DMS153 (cell line): Measurements from ENCODE around the gene DCUN1D1.
"Not testable (repeated sequence)": the region's sequence is repeated elsewhere in the genome, so short reads cannot be mapped to it uniquely, and the experiment has no call there.

ENCODE experiments used
- DNase-seq: peaks from one replicate; lab custom pipeline; 2025; lab: John Stamatoyannopoulos, UW

DCUN1D1 gene

DNA sequence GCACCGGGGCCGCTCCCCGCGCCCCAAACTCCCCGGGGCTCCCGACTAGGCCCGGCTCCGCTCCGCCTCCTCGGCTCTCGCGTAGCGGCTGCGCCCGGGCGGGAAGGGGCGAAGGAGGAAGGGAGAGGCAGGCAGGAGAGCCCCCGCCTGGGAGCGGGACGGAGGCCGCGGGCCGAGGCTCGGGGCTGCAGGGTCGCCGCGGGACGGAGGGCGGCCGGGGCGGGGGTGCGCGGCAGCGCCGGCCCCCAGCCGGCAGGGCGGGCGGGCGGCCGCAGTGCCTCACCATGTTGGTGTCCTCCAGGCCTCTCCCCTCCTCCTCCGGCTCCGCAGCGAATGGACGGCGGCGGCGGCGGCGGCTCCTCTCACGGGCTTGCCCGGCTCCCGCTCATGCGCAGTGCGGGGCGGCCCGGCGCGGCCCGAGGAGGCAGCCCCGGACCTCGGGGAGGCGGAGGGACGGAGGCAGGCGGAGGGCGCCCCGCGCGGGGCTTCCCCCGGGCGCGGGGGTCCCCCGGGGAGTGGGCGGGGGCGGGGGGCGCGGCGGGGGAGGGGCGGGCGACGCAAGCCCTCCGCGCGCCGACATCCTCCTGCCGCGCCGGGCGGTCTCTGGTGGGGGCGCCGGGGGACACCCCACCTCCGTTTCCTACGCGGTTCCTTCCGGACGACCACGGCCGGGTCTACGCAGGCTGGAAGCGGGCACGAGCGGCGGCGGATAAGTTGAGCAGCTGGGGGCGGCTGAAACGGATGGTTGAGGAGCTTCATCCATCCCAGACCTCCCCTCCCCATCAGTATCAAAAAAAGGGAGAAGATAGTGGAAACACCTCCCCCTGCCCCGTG is at the start of gene DCUN1D1:
Gene DCUN1D1, minus strand, starts transcription at position 335 of the 834 bp plus-strand sequence. Its CDS starts 49 bp downstream, at position 286.
- DNase-seq = peak; percentile 47

- no peak for DNase-seq
Observed at GRCh38 chr3:183028416-183028815, 48.1 kb upstream of the DCUN1D1 start.

- DNase-seq = no peak
Observed at GRCh38 chr3:183027276-183027675, 46.9 kb upstream of the DCUN1D1 start.

DNA sequence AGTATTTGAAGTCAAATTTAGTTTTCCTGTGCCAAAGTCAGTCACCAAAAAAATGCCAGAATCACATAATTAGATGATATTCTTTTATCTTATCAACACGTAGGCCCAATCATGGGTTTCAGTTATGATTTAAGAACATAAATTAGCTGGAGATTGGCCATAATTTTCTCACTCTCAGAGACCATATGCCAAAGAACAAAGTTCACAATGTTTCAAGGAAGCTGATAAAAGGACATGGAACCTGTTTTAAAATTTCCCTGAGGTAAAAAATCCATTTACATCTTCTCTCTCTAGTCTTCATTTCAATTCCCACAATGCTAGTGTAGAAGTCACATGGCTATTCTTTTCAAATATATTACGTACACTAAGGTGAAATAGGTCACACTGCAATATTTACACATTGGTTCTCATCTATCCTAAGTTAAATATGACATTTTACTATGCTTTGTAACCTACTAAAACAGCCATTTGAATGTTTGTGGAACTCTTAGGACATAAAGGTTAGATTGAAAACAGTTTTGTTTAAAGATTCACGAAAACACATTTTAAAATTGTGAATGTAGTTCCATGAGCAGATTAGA is 42.7 kb upstream of the DCUN1D1 start:
- no peak for DNase-seq

DNA sequence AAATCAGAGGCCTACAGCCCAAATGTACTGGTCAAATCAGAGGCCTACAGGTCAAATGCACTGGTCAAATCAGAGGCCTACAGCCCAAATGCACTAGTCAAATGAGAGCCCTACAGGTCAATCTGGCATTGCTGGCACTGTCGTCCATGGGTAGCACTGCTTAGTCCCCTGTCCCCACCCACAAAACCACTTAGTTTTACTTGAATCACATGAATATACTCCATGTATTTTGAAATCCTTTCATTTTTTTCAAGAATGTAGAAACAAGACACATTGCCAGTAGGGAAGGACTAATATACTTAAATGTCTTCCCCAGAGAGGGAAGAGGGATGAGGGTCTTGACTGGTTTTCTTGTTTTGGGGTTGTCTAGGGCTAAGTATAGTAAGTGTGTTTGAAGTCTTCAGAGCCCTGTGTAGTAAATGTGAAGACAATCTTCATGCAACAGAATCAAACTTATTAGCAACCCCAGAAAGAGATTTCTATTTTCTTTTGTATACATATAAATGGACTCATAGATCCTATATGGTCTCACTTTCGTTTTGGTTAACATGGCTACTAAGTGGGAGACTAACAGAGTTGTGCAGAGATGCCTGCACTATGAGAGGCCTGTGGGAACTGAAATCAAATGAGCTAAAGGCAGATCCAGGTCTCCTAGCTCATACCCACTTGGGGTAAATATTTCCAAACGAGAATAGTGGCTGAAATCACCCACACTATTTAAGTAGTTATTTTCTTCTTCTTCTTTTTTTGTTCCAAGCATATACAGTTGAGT is 38.3 kb upstream of the DCUN1D1 start:
- no peak for DNase-seq

DNA sequence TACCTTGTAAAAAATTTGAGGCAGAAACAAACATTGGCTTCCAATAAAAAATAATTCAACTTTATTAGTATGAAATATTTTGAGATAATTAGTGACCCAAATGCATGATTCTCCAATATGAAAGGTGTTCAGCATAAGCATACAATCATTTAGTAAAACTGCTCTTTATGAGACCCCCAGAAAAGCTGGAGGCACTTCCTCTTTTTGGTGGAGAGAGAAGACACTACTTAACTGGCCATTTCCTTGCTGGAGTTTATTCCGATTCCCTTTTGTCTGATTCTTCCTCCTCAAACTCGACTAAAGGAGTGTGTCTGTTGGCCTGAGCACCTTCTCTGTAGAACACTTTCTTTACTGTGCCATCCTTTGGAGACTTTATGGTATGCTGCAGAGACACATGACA is 34.8 kb upstream of the DCUN1D1 start:
- no peak for DNase-seq

DNA sequence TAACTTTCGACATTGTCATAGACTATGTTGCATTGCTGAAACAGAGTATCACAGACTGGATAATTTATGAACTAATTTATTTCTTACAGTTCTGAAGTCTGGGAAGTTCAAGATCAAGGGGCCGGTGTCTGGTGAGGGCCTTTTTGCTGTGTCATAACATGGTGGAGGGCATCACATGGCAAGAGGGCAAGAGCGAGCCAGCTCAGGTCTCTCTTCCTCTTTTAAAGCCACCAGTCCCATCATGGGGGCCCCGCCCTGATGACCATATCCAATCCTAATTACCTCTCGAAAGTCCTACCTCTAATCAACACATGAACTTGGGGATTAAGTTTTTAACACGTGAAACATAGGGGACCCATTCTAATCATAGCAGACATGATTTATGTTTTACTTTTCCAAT is 33.5 kb upstream of the DCUN1D1 start:
- no peak for DNase-seq

DNA sequence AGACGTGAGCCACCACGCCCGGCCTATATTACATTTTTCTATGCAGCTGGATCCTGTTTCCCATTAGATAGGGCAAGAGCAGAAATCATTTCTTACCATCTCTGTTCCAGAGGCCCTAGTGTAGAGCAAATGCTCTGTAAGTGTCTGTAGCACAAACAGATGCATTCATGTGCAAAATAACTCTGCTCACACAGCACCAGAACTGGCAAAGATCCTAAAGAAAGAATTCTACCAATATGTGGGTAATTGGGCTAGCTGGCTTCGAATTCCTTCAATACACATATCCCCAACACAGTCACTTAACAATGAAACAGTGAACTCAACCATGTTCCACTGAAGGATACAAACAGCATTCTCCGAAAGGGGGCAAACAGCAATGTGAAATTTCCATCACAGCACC is 32.7 kb upstream of the DCUN1D1 start:
- DNase-seq = no peak

DNA sequence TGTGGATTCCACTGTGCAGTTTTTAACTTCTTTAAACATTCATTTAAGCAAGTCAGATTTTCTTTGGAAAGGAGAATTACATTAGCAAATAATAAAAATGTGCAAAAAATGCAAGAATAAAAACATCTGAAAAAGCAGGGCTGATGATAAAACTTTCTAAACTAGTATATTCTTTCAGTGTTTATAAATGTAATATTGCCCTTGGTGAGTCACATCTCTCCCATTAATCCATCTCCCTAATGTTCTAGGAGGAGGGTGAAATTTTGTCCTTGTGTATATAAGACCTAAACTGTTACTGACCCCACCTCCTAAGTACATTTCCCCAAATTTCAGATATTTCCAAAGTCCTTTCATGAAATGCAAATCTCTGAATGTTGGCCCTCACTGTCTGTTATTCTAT is 28.5 kb upstream of the DCUN1D1 start:
- DNase-seq = no peak

GRCh38 chr3:183008303-183008702 is 28.0 kb upstream of the DCUN1D1 start:
- DNase-seq = no peak

GRCh38 chr3:183006396-183007002 is 26.2 kb upstream of the DCUN1D1 start:
- no peak for DNase-seq

GRCh38 chr3:182999767-183000166 is 19.4 kb upstream of the DCUN1D1 start:
- no peak for DNase-seq

GRCh38 chr3:182993486-182994201 is 13.3 kb upstream of the DCUN1D1 start:
- DNase-seq = not testable (repeated sequence)

GRCh38 chr3:182989566-182989965 is 9.2 kb upstream of the DCUN1D1 start:
- DNase-seq = no peak

GRCh38 chr3:182986021-182986420 is 5.7 kb upstream of the DCUN1D1 start:
- DNase-seq = no peak

GRCh38 chr3:182983876-182984275 is 3.5 kb upstream of the DCUN1D1 start:
- no peak for DNase-seq

DNA sequence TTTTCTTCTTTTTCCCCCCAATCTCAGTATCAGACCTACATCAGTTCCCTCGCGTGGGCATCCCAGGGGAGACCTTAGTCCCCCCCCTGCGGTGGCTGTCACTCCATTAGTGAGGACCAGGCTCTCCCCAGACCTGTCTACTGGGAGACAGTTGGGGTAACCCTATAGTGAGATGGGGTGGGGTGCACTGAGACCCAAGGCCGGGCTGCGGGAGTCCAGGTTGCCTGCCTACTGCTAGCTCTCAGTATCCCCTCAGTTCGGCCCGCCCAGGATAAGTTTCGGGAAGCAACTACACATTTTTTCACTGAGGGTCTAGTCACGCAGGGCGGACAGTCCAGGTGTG is 671 bp upstream of the DCUN1D1 start:
- DNase-seq = no peak

DNA sequence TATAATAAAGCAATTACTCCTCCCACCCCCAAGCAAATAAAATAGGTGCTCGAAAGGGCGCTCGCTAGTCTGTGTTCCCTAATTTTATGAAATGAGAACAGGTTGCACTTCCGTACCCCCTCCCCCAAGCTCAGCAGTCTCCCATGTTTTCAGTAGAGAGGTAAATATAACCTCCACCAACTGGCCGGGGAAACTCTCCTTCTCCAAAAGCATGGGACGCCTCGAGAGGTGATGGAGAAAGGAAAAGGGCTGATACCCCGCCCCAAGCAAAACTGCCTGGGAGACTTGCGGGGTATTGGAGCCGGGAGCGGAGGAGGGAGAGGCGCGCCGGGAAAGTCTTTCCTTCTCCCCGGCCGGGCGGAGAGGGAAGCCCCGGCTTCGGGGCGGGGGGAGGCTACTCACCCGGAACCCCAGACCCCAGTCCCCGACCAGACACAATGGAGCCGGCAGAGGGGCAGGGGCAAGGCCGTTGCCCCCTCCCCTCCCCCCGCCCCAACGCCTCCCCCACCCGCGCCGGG is 605 bp downstream of the DCUN1D1 start:
- no peak for DNase-seq

- no peak for DNase-seq
Observed at GRCh38 chr3:182979103-182979673, 1.1 kb downstream of the DCUN1D1 start.

GRCh38 chr3:182978387-182978786 is 2.0 kb downstream of the DCUN1D1 start:
- no peak for DNase-seq

DNA sequence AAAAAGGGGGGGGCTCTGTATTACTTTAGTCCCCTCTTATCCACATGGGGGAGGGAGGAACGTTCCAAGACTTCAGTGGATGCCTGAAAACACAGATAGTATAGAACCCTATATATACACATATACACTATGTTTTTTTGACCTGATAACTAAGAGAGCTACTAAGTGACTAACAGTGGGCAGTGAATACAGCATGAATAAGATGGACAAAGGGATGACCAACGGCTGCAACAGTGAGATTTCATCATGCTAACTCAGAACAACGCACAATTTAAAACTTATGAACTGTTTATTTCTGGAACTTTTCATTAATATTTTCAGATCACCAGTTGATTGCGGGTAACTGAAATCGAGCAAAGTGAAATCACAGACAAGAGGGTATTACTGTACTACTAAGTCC is 7.3 kb downstream of the DCUN1D1 start:
- no peak for DNase-seq
